GM13977 (cell line): Measurements from ENCODE around the gene EXOSC9.
"Not testable (repeated sequence)": the region's sequence is repeated elsewhere in the genome, so short reads cannot be mapped to it uniquely, and the experiment has no call there.

Source experiments
- DNase-seq: peaks from one replicate; pipeline ENCODE4 v3.0.0; 2012; ENCODE audit warnings: low spot score
- in situ Hi-C: fragments of 300-500 bp; cut with MboI; formaldehyde crosslinking; loops from one replicate; pipeline ENCODE4 v1.12.0; 2022; ENCODE audit warnings: low sequenced_read_pairs, low pct_unique_long_range_greater_than_20kb, mixed read lengths, inconsistent platforms; ENCODE audit not compliant: unreplicated experiment
- TF ChIP-seq, protein P1 (sequence below): IDR thresholded peaks from 2 replicates; pipeline ENCODE4 v1.5.1; 2012; ENCODE audit warnings: mild to moderate bottlenecking, control low read depth; ENCODE audit not compliant: insufficient read depth; ENCODE audit errors: extremely low read depth, missing control alignments

Gene EXOSC9, protein sequence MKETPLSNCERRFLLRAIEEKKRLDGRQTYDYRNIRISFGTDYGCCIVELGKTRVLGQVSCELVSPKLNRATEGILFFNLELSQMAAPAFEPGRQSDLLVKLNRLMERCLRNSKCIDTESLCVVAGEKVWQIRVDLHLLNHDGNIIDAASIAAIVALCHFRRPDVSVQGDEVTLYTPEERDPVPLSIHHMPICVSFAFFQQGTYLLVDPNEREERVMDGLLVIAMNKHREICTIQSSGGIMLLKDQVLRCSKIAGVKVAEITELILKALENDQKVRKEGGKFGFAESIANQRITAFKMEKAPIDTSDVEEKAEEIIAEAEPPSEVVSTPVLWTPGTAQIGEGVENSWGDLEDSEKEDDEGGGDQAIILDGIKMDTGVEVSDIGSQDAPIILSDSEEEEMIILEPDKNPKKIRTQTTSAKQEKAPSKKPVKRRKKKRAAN

DNA sequence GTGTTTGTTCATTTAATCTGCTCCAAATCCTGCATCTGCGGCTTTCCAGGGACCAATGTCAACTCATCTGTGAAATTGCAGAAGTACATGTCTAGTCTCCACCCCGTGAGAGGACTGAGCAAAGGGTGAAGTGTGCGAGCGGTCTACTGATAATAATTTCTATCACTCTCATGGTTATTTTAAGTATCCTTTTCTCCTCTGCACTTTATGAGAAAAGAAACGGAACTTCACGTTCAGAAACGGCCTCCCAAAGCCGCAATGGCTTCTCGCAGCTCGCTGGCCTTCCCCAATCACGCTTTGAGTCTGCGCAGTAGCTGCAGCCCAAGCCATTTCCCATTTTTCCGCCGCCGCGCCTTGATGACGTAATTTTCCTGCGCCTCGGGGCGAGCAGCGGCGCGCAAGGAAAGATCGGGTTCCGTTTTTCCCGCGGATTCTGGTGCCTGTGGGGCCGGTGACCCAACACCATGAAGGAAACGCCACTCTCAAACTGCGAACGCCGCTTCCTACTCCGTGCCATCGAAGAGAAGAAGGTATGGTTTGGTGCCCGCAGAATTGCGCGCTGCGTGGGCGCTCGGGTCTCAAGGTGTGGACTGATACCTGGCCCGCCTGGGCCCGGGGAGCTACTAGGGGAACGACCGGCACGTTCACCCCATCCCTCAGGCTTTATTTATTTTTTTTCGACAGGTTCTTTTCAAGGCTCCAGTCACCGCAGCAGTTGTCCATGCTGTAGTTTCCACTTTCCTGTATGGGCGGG lies at the start of gene EXOSC9:
EXOSC9 (plus strand) TSS at position 363 of the 754 bp plus-strand sequence; CDS start at position 465, 102 bp downstream.
- in situ Hi-C loops = no loop called here
- DNase-seq = peak; percentile 76
- TF ChIP-seq, protein P1, sequence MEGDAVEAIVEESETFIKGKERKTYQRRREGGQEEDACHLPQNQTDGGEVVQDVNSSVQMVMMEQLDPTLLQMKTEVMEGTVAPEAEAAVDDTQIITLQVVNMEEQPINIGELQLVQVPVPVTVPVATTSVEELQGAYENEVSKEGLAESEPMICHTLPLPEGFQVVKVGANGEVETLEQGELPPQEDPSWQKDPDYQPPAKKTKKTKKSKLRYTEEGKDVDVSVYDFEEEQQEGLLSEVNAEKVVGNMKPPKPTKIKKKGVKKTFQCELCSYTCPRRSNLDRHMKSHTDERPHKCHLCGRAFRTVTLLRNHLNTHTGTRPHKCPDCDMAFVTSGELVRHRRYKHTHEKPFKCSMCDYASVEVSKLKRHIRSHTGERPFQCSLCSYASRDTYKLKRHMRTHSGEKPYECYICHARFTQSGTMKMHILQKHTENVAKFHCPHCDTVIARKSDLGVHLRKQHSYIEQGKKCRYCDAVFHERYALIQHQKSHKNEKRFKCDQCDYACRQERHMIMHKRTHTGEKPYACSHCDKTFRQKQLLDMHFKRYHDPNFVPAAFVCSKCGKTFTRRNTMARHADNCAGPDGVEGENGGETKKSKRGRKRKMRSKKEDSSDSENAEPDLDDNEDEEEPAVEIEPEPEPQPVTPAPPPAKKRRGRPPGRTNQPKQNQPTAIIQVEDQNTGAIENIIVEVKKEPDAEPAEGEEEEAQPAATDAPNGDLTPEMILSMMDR = no peak

DNA sequence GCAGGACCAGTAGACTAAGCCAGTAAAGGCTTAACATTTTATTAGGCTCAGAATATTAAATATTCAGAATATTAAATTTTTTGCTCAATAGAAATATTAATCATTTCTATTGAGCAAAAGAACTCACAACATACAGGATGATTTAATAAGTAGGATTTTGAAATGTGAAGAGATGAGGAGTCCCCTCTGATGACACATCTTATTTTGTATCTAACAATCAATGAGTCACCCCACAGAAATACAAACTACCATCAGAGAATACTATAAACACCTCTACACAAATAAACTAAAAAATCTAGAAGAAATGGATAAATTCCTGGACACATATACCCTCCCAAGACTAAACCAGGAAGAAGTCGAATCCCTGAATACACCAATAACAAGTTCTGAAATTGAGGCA lies 49.0 kb upstream of the EXOSC9 start:
- DNase-seq, in situ Hi-C loops: not testable (repeated sequence)

DNA sequence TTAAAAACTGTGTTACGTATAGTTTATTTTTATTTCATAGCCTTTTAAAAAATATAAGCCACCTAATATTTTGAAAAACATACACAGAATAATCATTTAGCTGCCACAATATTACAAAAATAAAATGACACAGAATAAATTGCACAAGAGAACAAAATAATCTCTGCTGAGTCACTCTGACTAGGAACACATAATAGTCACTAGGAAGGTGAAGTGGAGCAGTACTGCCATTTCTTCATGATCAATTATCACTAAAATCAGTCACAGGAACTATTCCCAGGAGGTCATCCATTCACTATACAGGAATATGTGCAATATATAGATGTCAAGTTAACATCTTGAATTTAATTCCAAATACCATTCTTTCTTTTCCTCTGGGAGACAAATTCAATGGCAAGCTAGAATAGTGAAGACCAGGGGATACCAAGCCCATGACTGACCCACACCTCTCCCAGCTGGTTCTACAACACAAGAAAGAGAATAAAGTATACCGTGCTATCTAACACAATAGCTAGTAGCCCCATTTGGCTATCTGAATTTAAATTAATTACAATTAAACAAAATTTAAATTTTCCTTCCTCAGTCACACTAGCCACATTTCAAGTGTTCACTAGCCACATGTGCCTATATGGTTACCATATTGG lies 42.1 kb upstream of the EXOSC9 start:
- TF ChIP-seq, protein P1 = no peak
- in situ Hi-C loops = no loop called here
- no peak for DNase-seq

DNA sequence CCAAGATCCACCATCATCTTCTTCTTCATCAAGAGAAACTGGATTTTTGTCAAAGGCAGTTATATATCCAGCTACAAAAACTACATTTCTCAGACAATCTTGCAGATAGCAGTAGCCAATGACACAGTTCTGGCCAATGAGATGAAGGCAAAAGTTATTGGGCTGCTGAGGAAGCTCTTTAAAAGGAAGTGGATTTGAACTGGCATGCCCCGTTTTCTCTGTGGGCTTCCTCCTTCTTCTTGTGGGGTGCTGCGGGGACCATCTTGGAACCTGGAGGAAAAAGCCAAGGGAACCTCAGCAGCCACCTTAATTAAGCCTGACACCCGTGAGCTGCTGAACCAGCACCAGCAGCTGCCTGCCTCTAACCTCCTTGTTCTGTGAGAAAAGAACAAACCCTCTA lies 40.9 kb upstream of the EXOSC9 start:
- in situ Hi-C loops = no loop called here
- TF ChIP-seq, protein P1 = no peak
- DNase-seq = no peak

- DNase-seq = no peak
- TF ChIP-seq, protein P1 = no peak
- in situ Hi-C loops = no loop called here
These were observed 36.8 kb upstream of the EXOSC9 start for GRCh38 chr4:121764303-121764701.

GRCh38 chr4:121764702-121765367 lies 36.3 kb upstream of the EXOSC9 start, which contains the start of gene SMIM43:
Gene SMIM43, minus strand, starts transcription at chr4:121765164. Its CDS starts 59 bp downstream, at chr4:121765105.
- TF ChIP-seq, protein P1 = no peak
- in situ Hi-C loops = no loop called here
- peak; percentile 25 for DNase-seq
